Measurements from ENCODE around the gene PIEZO2. TPM values are rescaled to one million over a fixed set of nuclear protein-coding genes. Genes with fewer than 3 reads are reported as not detected.
A peak's percentile ranks its signal among the peaks of the same experiment; 100 is the strongest.

The PIEZO2 gene
- total RNA-seq, 6 experiments from 2014 or later, result not detected

DNA sequence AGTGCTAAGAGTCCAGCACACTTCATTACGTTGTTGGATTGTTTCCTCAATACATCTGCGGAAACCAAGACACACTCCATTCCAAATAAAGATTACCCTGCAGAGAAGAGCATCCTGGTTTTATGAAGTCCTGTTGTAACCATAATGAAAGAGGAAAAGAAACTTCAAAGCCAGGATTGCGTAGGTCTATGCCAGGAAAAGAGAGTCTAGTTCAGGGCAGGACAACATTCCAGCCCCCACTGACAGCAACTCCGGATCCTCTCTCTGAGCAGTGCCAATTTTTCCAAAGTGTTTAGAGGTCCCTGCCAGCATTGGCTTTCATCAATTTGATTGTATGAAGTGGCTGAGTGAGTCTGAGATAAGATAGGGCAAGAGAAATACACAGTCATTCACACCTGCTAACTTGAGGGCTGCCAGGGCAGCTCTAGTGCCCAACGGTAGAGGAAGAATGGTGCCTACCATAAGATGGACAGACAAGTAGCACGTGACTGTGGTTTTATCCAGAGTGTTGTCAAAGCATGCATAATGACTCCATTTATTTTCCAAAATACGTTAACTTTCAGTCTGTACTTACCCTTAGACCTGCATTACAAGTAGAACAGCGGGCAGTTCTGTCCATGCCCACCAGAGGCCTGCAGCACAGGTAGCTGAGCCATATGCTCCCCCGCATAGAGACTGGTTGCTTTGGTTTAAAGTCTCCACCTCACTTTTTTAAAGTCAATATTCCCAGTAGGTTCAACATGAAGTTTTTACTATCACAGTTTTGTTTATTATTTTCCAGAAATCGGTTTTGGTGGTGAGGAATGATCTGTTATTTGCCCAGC lies 23.7 kb downstream of the PIEZO2 start:
- Mint-ChIP-seq H3K27ac (no peak overlapping the region), H3K4me3 (no peak overlapping the region), H3K4me1 (ENCODE audit: low read depth) (no peaks in the 10 kb centered on the region), H3K36me3 (ENCODE audit: low read depth) (peaks cover 8% of the 10 kb centered on the region; the same call in 1 of the 2 replicates), H3K9me3 (peaks cover 15% of the 10 kb centered on the region), H3K27me3 (ENCODE audit: insufficient read depth) (peaks cover 8% of the 10 kb centered on the region)
- no peak for DNase-seq
- TF ChIP-seq, protein P1, sequence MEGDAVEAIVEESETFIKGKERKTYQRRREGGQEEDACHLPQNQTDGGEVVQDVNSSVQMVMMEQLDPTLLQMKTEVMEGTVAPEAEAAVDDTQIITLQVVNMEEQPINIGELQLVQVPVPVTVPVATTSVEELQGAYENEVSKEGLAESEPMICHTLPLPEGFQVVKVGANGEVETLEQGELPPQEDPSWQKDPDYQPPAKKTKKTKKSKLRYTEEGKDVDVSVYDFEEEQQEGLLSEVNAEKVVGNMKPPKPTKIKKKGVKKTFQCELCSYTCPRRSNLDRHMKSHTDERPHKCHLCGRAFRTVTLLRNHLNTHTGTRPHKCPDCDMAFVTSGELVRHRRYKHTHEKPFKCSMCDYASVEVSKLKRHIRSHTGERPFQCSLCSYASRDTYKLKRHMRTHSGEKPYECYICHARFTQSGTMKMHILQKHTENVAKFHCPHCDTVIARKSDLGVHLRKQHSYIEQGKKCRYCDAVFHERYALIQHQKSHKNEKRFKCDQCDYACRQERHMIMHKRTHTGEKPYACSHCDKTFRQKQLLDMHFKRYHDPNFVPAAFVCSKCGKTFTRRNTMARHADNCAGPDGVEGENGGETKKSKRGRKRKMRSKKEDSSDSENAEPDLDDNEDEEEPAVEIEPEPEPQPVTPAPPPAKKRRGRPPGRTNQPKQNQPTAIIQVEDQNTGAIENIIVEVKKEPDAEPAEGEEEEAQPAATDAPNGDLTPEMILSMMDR (IDR thresholded peaks at IDR 0.05), result no peak

DNA sequence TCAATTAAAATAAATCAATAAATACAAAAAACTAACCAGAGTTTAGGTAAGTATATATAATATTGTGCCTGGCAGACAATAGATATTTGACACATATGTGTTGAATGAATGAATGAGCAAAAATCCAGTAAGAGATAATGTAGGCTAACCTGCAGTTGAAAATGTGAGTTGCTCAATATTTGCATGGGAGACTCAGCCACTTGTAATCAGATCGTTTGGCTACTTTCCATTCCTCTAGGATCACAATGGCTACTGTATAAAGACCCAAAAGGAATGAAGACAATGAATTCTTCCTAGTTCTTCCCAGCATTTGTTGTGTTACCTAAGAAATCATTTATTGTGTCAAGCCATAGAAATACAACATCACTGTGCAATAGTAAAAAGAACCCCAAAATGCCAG lies 25.3 kb downstream of the PIEZO2 start:
- TF ChIP-seq, protein P1 (IDR thresholded peaks at IDR 0.05), result no peak
- Mint-ChIP-seq H3K4me3 (no peak overlapping the region), H3K4me1 (ENCODE audit: low read depth) (peaks cover 13% of the 10 kb centered on the region), H3K27ac (no peak overlapping the region), H3K27me3 (ENCODE audit: insufficient read depth) (peaks cover 8% of the 10 kb centered on the region), H3K36me3 (ENCODE audit: low read depth) (peaks cover 7% of the 10 kb centered on the region; the same call in 1 of the 2 replicates), H3K9me3 (peaks cover 11% of the 10 kb centered on the region)
- DNase-seq, result no peak

DNA sequence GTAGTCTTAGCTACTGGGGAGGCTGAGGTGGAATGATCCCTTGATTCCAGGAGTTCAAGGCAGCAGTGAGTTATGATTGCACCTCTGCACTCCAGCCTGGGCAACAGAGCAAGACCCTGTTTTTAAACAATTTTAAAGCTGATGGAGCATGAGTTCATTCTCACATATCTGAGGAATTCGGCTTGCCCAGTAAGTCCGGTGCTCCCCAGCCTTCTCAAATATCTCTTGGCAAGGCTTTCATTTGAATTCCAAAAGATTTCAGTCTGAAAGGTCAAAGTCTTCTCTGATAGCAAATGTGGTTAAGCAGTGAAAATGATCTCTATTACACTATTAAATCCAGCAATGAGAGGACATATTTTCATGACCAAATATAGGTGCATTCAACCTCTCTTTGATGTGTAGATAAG lies 27.9 kb downstream of the PIEZO2 start:
- DNase-seq, result no peak
- peaks cover 8% of the 10 kb centered on the region for H3K27me3 Mint-ChIP-seq (ENCODE audit: insufficient read depth)
- TF ChIP-seq, protein P1 (IDR thresholded peaks at IDR 0.05), result no peak
- no peaks in the 10 kb centered on the region for H3K9me3 Mint-ChIP-seq
- H3K27ac Mint-ChIP-seq, result no peak overlapping the region
- H3K36me3 Mint-ChIP-seq (ENCODE audit: low read depth), result no peaks in the 10 kb centered on the region
- H3K4me1 Mint-ChIP-seq (ENCODE audit: low read depth), result peaks cover 13% of the 10 kb centered on the region
- no peak overlapping the region for H3K4me3 Mint-ChIP-seq

DNA sequence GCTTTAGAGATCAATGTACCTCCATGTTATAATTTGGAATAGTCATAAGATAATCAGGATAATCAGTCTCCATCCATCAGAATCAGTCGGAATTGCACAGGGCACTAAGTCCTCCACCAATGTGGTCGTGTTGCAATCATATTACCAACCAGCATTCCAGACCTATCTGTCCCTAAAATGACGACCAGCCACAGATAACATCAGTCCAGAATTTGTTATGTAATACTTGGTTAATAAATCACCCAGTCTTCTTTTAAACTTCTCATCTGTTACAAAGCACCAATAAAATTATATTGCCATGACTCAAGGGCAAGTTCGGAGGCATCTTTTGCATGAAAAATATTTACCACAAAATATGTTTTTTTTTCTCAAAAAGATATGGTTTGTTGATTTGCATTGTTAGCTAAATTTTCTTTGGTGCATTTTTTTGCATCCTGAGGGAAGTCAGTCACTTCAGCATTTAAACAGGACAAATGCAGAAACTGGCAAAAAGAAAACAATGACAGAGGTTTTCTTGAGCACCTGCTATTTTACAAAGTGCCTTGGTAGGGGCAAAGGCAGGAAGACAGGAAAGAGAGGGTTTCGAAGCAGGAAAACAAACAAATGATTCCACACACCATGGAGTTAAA lies 29.3 kb downstream of the PIEZO2 start:
- H3K27ac Mint-ChIP-seq, result peak overlapping the region; percentile 27; the same call in 1 of the 2 replicates
- H3K9me3 Mint-ChIP-seq, result no peaks in the 10 kb centered on the region

DNA sequence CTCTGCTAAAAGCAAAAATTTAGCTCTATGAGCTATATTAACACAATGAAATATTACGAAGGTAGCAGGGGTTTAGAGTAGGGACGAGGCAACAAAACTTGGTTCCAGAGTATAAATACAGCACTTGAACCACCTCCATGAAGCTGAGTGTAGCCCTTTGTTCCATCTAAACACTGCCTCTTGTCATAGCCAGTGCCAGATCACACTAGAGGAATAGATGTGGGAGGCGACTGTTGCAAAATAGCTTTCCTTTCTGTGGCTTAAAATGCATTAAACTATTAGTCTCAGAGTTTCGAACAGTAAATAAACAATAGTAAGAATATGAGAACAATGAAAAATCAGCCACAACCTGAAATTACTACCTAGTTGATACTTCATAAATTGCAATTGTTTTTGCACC lies 29.8 kb downstream of the PIEZO2 start:
- Mint-ChIP-seq H3K4me1 (ENCODE audit: low read depth) (peaks cover 19% of the 10 kb centered on the region), H3K4me3 (no peak overlapping the region), H3K27ac (no peak overlapping the region), H3K27me3 (ENCODE audit: insufficient read depth) (peaks cover 4% of the 10 kb centered on the region; the same call in 1 of the 2 replicates), H3K36me3 (ENCODE audit: low read depth) (no peaks in the 10 kb centered on the region), H3K9me3 (no peaks in the 10 kb centered on the region)
- peak; percentile 7 for DNase-seq
- TF ChIP-seq, protein P1 (IDR thresholded peaks at IDR 0.05), result no peak

More for the DNA sequence above, 29.3 kb downstream of the PIEZO2 start:
- Mint-ChIP-seq H3K4me1 (ENCODE audit: low read depth) (peaks cover 14% of the 10 kb centered on the region), H3K36me3 (ENCODE audit: low read depth) (no peaks in the 10 kb centered on the region), H3K27me3 (ENCODE audit: insufficient read depth) (peaks cover 4% of the 10 kb centered on the region; the same call in 1 of the 2 replicates), H3K4me3 (no peak overlapping the region)
- DNase-seq, result peak; percentile 45
- TF ChIP-seq, protein P1 (IDR thresholded peaks at IDR 0.05), result no peak

Data from HFFc6 (cell line).